GM23338 (cell line): ENCODE results near the gene GSG1. TPM values are rescaled to one million over a fixed set of nuclear protein-coding genes. Genes with fewer than 3 reads are reported as not detected.
"Not testable (repeated sequence)": the region's sequence is repeated elsewhere in the genome, so short reads cannot be mapped to it uniquely, and the experiment has no call there.

Experiments
- ATAC-seq: fragments of 200-7000 bp; cut with Tn5 transposase; 3 replicates; pipeline ENCODE4 v1.9.1; 2020
- DNase-seq: peaks from one replicate; pipeline ENCODE4 v3.0.0-alpha.2; 2015; ENCODE audit warnings: low spot score
- H2AFZ ChIP-seq: fragments of 200-600 bp; sonication (generic); 2 replicates; pipeline ENCODE4 v1.8.0; 2016; ENCODE audit warnings: antibody characterized with exemption, mild to moderate bottlenecking, moderate library complexity
- H3F3A ChIP-seq: fragments of 200-600 bp; sonication (generic); replicated peaks from 2 replicates; pipeline ENCODE4 v1.8.0; 2017; ENCODE audit warnings: antibody characterized with exemption, mixed run types, low read depth
- H3K27ac ChIP-seq: fragments of 200-600 bp; sonication (generic); 2 replicates; pipeline ENCODE4 v1.6.1; 2016; ENCODE audit warnings: low read depth
- H3K27me3 ChIP-seq: fragments of 200-600 bp; sonication (generic); 2 replicates; pipeline ENCODE4 v1.8.0; 2016; ENCODE audit warnings: mild to moderate bottlenecking, mixed run types, moderate library complexity; ENCODE audit not compliant: insufficient read depth
- H3K36me3 ChIP-seq: fragments of 200-600 bp; sonication (generic); 2 replicates; pipeline ENCODE4 v1.8.0; 2016; ENCODE audit warnings: mild to moderate bottlenecking; ENCODE audit not compliant: insufficient read depth
- H3K4me1 ChIP-seq: fragments of 200-600 bp; sonication (generic); 2 replicates; pipeline ENCODE4 v1.8.0; 2016; ENCODE audit warnings: mild to moderate bottlenecking, moderate library complexity; ENCODE audit not compliant: insufficient read depth
- H3K4me2 ChIP-seq: fragments of 200-600 bp; sonication (generic); 2 replicates; pipeline ENCODE4 v1.7.1; 2017; ENCODE audit warnings: mixed run types
- H3K4me3 ChIP-seq: fragments of 200-600 bp; sonication (generic); 2 replicates; pipeline ENCODE4 v1.6.1; 2016; ENCODE audit warnings: mixed run types
- H3K79me2 ChIP-seq: fragments of 200-600 bp; sonication (generic); replicated peaks from 2 replicates; pipeline ENCODE4 v1.8.0; 2017; ENCODE audit warnings: mild to moderate bottlenecking; ENCODE audit not compliant: insufficient read depth
- H3K9me2 ChIP-seq: fragments of 200-600 bp; sonication (generic); 2 replicates; pipeline ENCODE4 v1.8.0; 2017; ENCODE audit not compliant: insufficient read depth
- H4K20me1 ChIP-seq: fragments of 200-600 bp; sonication (generic); replicated peaks from 2 replicates; pipeline ENCODE4 v1.8.0; 2017; ENCODE audit warnings: mild to moderate bottlenecking; ENCODE audit not compliant: insufficient read depth
- H3K27ac Mint-ChIP-seq: 2 replicates; pipeline ENCODE4 v1.8.0; 2020; ENCODE audit warnings: inconsistent platforms, mild to moderate bottlenecking, moderate library complexity, mixed read lengths
- H3K27me3 Mint-ChIP-seq: 3 replicates; pipeline ENCODE4 v1.8.0; 2022; ENCODE audit warnings: low read depth, mild to moderate bottlenecking, moderate library complexity, mixed read lengths, inconsistent platforms; ENCODE audit not compliant: insufficient read depth, poor library complexity
- H3K36me3 Mint-ChIP-seq: 3 replicates; pipeline ENCODE4 v1.8.0; 2021; ENCODE audit warnings: low read depth, mild to moderate bottlenecking, inconsistent platforms, moderate library complexity, mixed read lengths
- H3K4me1 Mint-ChIP-seq: 3 replicates; pipeline ENCODE4 v1.8.0; 2020; ENCODE audit warnings: mild to moderate bottlenecking, inconsistent platforms, mixed read lengths
- H3K4me3 Mint-ChIP-seq: 3 replicates; pipeline ENCODE4 v1.8.0; 2021; ENCODE audit warnings: moderate library complexity, mild to moderate bottlenecking, inconsistent platforms, mixed read lengths
- H3K9me3 Mint-ChIP-seq: 3 replicates; pipeline ENCODE4 v1.8.0; 2020; ENCODE audit warnings: moderate library complexity, mild to moderate bottlenecking, inconsistent platforms, mixed read lengths
- CREB1 ChIP-seq: fragments of 250-450 bp; sonication (Bioruptor Pico); IDR thresholded peaks from 2 replicates; pipeline ENCODE4 v1.5.0; 2020; ENCODE audit warnings: low read depth, mild to moderate bottlenecking, moderate library complexity
- ETS1 ChIP-seq: IDR thresholded peaks from 2 replicates; pipeline ENCODE4 v1.6.1; 2016; ENCODE audit warnings: antibody characterized with exemption
- EZH2 ChIP-seq: fragments of 200-600 bp; sonication (generic); IDR thresholded peaks from one replicate; pipeline ENCODE4 v1.8.0; 2017; ENCODE audit warnings: antibody characterized with exemption, mild to moderate bottlenecking, low read depth; ENCODE audit not compliant: unreplicated experiment
- EZH2phosphoT487 ChIP-seq: fragments of 200-600 bp; sonication (generic); IDR thresholded peaks from one replicate; pipeline ENCODE4 v1.8.1; 2018; ENCODE audit warnings: antibody characterized with exemption; ENCODE audit not compliant: unreplicated experiment
- JUNB ChIP-seq: IDR thresholded peaks from one replicate; pipeline ENCODE4 v1.6.1; 2016; ENCODE audit warnings: antibody characterized with exemption; ENCODE audit not compliant: unreplicated experiment
- NANOG ChIP-seq: IDR thresholded peaks from 2 replicates; pipeline ENCODE4 v1.6.1; 2016; ENCODE audit warnings: antibody characterized with exemption, borderline replicate concordance
- POLR2AphosphoS5 ChIP-seq: IDR thresholded peaks from 2 replicates; pipeline ENCODE4 v1.6.1; 2016; ENCODE audit warnings: antibody characterized with exemption, low read depth
- REST ChIP-seq: IDR thresholded peaks from one replicate; pipeline ENCODE4 v1.6.1; 2018; ENCODE audit warnings: antibody characterized with exemption; ENCODE audit not compliant: unreplicated experiment
- STAT1 ChIP-seq: IDR thresholded peaks from one replicate; pipeline ENCODE4 v1.6.1; 2016; ENCODE audit warnings: antibody characterized with exemption; ENCODE audit not compliant: unreplicated experiment
- ZNF114 ChIP-seq: fragments of 250-450 bp; sonication (Bioruptor Pico); IDR thresholded peaks from 2 replicates; pipeline ENCODE4 v1.5.0; 2020; ENCODE audit warnings: mild to moderate bottlenecking, moderate library complexity
- ZNF462 ChIP-seq: fragments of 250-450 bp; sonication (Bioruptor Pico); IDR thresholded peaks from 2 replicates; pipeline ENCODE4 v1.5.0; 2020; ENCODE audit warnings: mild to moderate bottlenecking, moderate library complexity
- polyA plus RNA-seq: library from polyadenylated mRNA; unstranded; fragments of >200 nt; fragmentation: Nextera tagmentation; extraction: Ambion mirVana; gene quantifications from 2 replicates; pipeline ENCODE4 v1.2.1, GENCODE V29; 2016
- total RNA-seq: library from RNA; depleted of rRNA; stranded (reverse); fragments of >200 nt; shearing (Covaris generic); gene quantifications from 2 replicates; pipeline ENCODE4 v1.2.3, GENCODE V29; 2014

GSG1 gene
- total and polyA plus RNA-seq, 2 experiments from 2014 or later: 0.17 to 0.63 TPM

GRCh38 chr12:13053617-13054016 is 49.9 kb downstream of the GSG1 start:
- not testable (repeated sequence) for H3K27ac ChIP-seq, H3F3A ChIP-seq, H4K20me1 ChIP-seq, H3K27me3 ChIP-seq, H3K4me3 ChIP-seq, ATAC-seq, H3K27ac Mint-ChIP-seq, H3K4me1 ChIP-seq, H2AFZ ChIP-seq, H3K9me2 ChIP-seq, H3K4me2 ChIP-seq, H3K27me3 Mint-ChIP-seq, H3K4me3 Mint-ChIP-seq
- H3K9me3 Mint-ChIP-seq: peaks cover 25% of the 10 kb centered on the region
- TF ChIP-seq ZNF462 (CRISPR knock-in tag): peak; percentile 56; the same call in 1 of the 2 replicates
- peaks cover 21% of the 10 kb centered on the region for H3K36me3 ChIP-seq
- peaks cover 33% of the 10 kb centered on the region for H3K4me1 Mint-ChIP-seq
- H3K36me3 Mint-ChIP-seq: peaks cover 54% of the 10 kb centered on the region
- peaks cover 64% of the 10 kb centered on the region for H3K79me2 ChIP-seq
- peak; percentile 34 for DNase-seq

GRCh38 chr12:13052421-13052820 is 51.0 kb downstream of the GSG1 start:
- Histone ChIP-seq H3F3A (no peaks in the 10 kb centered on the region), H3K36me3 (peaks cover 21% of the 10 kb centered on the region), H3K4me3 (no peak overlapping the region), H3K4me1 (peaks cover 6% of the 10 kb centered on the region; the same call in 1 of the 2 replicates), H3K4me2 (no peak overlapping the region), H4K20me1 (no peaks in the 10 kb centered on the region; the same call in 1 of the 2 replicates), H3K27ac (no peak overlapping the region), H3K79me2 (peaks cover 74% of the 10 kb centered on the region), H3K27me3 (no peaks in the 10 kb centered on the region), H2AFZ (no peak overlapping the region), H3K9me2 (peaks cover 3% of the 10 kb centered on the region; the same call in 1 of the 2 replicates)
- no peaks in the 10 kb centered on the region for H3K27me3 Mint-ChIP-seq
- DNase-seq (no peak), ATAC-seq (no peak)
- H3K36me3 Mint-ChIP-seq: peaks cover 47% of the 10 kb centered on the region
- H3K4me3 Mint-ChIP-seq: no peak overlapping the region
- H3K27ac Mint-ChIP-seq: no peak overlapping the region
- H3K4me1 Mint-ChIP-seq: peaks cover 33% of the 10 kb centered on the region
- H3K9me3 Mint-ChIP-seq: peaks cover 25% of the 10 kb centered on the region
- no peak for TF ChIP-seq ZNF114
- no peak for TF ChIP-seq JUNB
- TF ChIP-seq NANOG: no peak
- no peak for TF ChIP-seq POLR2AphosphoS5
- no peak for TF ChIP-seq REST
- no peak for TF ChIP-seq EZH2phosphoT487
- no peak for TF ChIP-seq EZH2
- no peak for TF ChIP-seq ETS1
- no peak for TF ChIP-seq CREB1
- TF ChIP-seq STAT1: no peak
